K562 (cell line): ENCODE data around the gene ITPR2. TPM values are rescaled to one million over a fixed set of nuclear protein-coding genes. Genes with fewer than 3 reads are reported as not detected.

Experiments
- ATF1 ChIP-seq, 2 experiments: fragments of 450-650 bp in 1 of 2; IDR thresholded peaks; 2 replicates each; pipeline ENCODE4 v1.6.1; 2016; ENCODE audit warnings: missing compliant biosample characterization in 1 of 2, missing genetic modification characterization in 1 of 2
- FOS ChIP-seq: IDR thresholded peaks from 3 replicates; pipeline ENCODE4 v1.6.1; 2011; ENCODE audit not compliant: insufficient read length; ENCODE audit errors: extremely low read depth
- MED1 ChIP-seq: sonication (generic); formaldehyde crosslinking; IDR thresholded peaks from 2 replicates; pipeline ENCODE4 v1.8.1; 2023; ENCODE audit warnings: missing genetic modification reagents, borderline replicate concordance
- NR2C2 ChIP-seq, 2 experiments: fragments of 200-800 bp in 1 of 2; sonication (Bioruptor generic) in 1 of 2; sonication (generic) in 1 of 2; formaldehyde crosslinking in 1 of 2; IDR thresholded peaks; 2 replicates each; pipeline versions ENCODE4 v1.6.1 to v1.8.0; 2016 to 2022; ENCODE audit warnings: mild to moderate bottlenecking in 1 of 2, missing compliant biosample characterization in 1 of 2, missing genetic modification characterization in 1 of 2, missing genetic modification reagents in 1 of 2
- PCBP2 ChIP-seq: fragments of 200-400 bp; formaldehyde crosslinking; IDR thresholded peaks from 2 replicates; pipeline ENCODE4 v1.6.1; 2018; ENCODE audit warnings: low read length, low read depth, mild to moderate bottlenecking, moderate library complexity; ENCODE audit not compliant: poor library complexity, severe bottlenecking
- RNF219 ChIP-seq: fragments of 250-450 bp; sonication (Bioruptor Pico); IDR thresholded peaks from 2 replicates; pipeline ENCODE4 v1.5.0; 2022; ENCODE audit warnings: mild to moderate bottlenecking
- SIN3A ChIP-seq, 2 experiments: fragments of 150-350 bp in 1 of 2; IDR thresholded peaks; 2 replicates each; pipeline ENCODE4 v1.6.1; 2011 to 2016; ENCODE audit warnings: borderline replicate concordance in 2 of 2, low read depth in 2 of 2, low read length in 2 of 2, mild to moderate bottlenecking in 2 of 2, moderate library complexity in 2 of 2; ENCODE audit not compliant: control insufficient read depth in 1 of 2
- polyA plus RNA-seq, 8 experiments: library from polyadenylated mRNA; depleted of rRNA in 4 of 8; stranded (reverse) in 5 of 8; unstranded in 3 of 8; fragments of >200 nt; fragmentation: Nextera tagmentation in 2 of 8; fragmentation: Illumina TruSeq in 1 of 8; extraction: Ambion mirVana in 2 of 8; extraction: Trizol in 1 of 8; gene quantifications; 2 replicates each; pipeline versions ENCODE4 v1.2.1 to v1.2.3, GENCODE V29; 2011 to 2014; ENCODE audit warnings: inconsistent platforms in 1 of 8, missing spikeins in 1 of 8
- total RNA-seq, 7 experiments: library from RNA; depleted of rRNA in 6 of 7; stranded (reverse); fragments of >200 nt in 6 of 7; fragmentation: Illumina TruSeq in 2 of 7; extraction: Trizol in 2 of 7; gene quantifications; 2 replicates each; pipeline versions ENCODE4 v1.2.1 to v1.2.3, GENCODE V29; 2011 to 2021; ENCODE audit warnings: low replicate concordance in 1 of 7
- TF ChIP-seq, protein P1 (sequence below): fragments of 200-800 bp; sonication (Bioruptor generic); IDR thresholded peaks from 2 replicates; pipeline ENCODE4 v1.6.1; 2017; ENCODE audit warnings: missing genetic modification characterization, missing compliant biosample characterization
- TF ChIP-seq, protein P2 (sequence below), 2 experiments: IDR thresholded peaks; 2 replicates each; pipeline ENCODE4 v1.6.1; 2012; ENCODE audit warnings: improper control_type of control experiment in 2 of 2, low read depth in 2 of 2, low read length in 2 of 2, borderline replicate concordance in 1 of 2

Gene ITPR2
- total and polyA plus RNA-seq, 9 of the 15 experiments (the other 6 are each of a cell fraction or from before 2014, with no cell fraction given) = 0.21 to 3.3 (median 0.95) TPM

DNA sequence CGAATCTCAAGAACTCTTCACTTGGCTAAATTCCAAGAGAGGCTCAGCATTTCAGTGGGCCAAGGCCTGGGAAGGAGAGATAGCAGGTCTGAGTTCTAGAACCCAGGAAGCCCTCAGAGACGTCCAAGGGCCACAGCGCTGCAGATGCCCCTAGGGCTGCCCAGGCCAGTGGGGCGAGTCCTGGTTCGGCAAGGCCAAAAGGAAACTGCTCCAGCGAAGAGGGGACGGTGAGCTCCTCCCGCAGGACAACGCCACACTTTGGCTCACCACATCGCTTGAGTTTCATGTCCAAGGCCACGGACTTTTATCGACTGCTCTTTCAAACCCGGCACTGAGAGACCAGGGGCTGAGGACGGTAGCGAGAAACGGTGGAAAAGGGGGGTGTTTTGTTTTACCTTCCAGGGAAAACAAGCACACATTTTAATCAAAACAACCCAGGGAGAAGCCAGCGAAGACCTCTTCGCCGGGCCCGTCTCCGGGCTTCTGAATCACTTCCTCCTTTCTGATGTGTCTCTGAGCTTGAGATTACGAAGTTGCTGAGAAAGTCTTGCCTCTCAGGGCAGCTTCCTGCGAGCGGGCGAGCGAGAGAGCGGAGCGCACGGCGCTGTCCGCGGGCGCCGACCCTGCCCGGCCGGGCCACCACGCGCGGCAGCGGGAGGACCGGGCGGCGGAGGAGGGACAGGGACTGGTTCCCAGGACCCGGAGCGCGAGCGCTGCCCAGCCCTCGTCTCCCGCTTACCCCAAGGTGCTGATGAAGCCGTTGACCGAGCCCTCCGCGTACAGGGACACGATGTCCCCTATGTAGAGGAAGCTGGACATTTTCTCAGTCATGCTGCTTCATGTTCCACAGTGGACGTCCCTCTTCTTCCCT, 808 bp downstream of the ITPR2 start (continued):
- no peak for TF ChIP-seq PCBP2
- no peak for TF ChIP-seq NR2C2 (CRISPR knock-in tag; IDR thresholded peaks at IDR 0.05)
- TF ChIP-seq NR2C2 (tag; IDR thresholded peaks at IDR 0.05) = no peak
- TF ChIP-seq SIN3A (IDR thresholded peaks at IDR 0.05; ENCODE audit: borderline replicate concordance in 2 of 2, control insufficient read depth in 1 of 2, low read depth in 2 of 2, low read length in 2 of 2) = no peak; a peak in 1 of 4 replicates
- no peak for TF ChIP-seq RNF219 (CRISPR knock-in tag)
- no peak for TF ChIP-seq ATF1 (CRISPR knock-in tag; IDR thresholded peaks at IDR 0.05)
- peak; percentile 50 for TF ChIP-seq ATF1 (tag; IDR thresholded peaks at IDR 0.05)
- no peak for TF ChIP-seq FOS
- TF ChIP-seq, protein P1, sequence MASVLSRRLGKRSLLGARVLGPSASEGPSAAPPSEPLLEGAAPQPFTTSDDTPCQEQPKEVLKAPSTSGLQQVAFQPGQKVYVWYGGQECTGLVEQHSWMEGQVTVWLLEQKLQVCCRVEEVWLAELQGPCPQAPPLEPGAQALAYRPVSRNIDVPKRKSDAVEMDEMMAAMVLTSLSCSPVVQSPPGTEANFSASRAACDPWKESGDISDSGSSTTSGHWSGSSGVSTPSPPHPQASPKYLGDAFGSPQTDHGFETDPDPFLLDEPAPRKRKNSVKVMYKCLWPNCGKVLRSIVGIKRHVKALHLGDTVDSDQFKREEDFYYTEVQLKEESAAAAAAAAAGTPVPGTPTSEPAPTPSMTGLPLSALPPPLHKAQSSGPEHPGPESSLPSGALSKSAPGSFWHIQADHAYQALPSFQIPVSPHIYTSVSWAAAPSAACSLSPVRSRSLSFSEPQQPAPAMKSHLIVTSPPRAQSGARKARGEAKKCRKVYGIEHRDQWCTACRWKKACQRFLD = no peak; the same call in 1 of the 2 replicates
- TF ChIP-seq, protein P2, sequence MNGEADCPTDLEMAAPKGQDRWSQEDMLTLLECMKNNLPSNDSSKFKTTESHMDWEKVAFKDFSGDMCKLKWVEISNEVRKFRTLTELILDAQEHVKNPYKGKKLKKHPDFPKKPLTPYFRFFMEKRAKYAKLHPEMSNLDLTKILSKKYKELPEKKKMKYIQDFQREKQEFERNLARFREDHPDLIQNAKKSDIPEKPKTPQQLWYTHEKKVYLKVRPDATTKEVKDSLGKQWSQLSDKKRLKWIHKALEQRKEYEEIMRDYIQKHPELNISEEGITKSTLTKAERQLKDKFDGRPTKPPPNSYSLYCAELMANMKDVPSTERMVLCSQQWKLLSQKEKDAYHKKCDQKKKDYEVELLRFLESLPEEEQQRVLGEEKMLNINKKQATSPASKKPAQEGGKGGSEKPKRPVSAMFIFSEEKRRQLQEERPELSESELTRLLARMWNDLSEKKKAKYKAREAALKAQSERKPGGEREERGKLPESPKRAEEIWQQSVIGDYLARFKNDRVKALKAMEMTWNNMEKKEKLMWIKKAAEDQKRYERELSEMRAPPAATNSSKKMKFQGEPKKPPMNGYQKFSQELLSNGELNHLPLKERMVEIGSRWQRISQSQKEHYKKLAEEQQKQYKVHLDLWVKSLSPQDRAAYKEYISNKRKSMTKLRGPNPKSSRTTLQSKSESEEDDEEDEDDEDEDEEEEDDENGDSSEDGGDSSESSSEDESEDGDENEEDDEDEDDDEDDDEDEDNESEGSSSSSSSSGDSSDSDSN (IDR thresholded peaks at IDR 0.05; ENCODE audit: borderline replicate concordance in 1 of 2, low read depth in 2 of 2, low read length in 2 of 2) = peak in 1 of 2 experiments; percentile 98; a peak in 3 of 4 replicates
- no peak for TF ChIP-seq MED1
